Ishikawa (cell line): ENCODE results near the gene TMEM144.

Source experiments
- CEBPB ChIP-seq: IDR thresholded peaks from 2 replicates; pipeline ENCODE4 v1.6.1; 2012
- CREB1 ChIP-seq: IDR thresholded peaks from 2 replicates; pipeline ENCODE4 v1.6.1; 2012; ENCODE audit warnings: low read depth
- EGR1 ChIP-seq: IDR thresholded peaks from 2 replicates; pipeline ENCODE4 v1.6.1; 2012
- EP300 ChIP-seq: IDR thresholded peaks from 2 replicates; pipeline ENCODE4 v1.6.1; 2012; ENCODE audit warnings: borderline replicate concordance
- FOXM1 ChIP-seq: IDR thresholded peaks from 2 replicates; pipeline ENCODE4 v1.6.1; 2012; ENCODE audit warnings: low read depth, borderline replicate concordance
- NFIC ChIP-seq: IDR thresholded peaks from 2 replicates; pipeline ENCODE4 v1.6.1; 2012
- RAD21 ChIP-seq: IDR thresholded peaks from 2 replicates; pipeline ENCODE4 v1.6.1; 2012; ENCODE audit warnings: low read depth
- TAF1 ChIP-seq: IDR thresholded peaks from 2 replicates; pipeline ENCODE4 v1.6.1; 2012; ENCODE audit warnings: low read depth, mild to moderate bottlenecking
- TCF12 ChIP-seq: IDR thresholded peaks from 2 replicates; pipeline ENCODE4 v1.6.1; 2012; ENCODE audit warnings: low read depth
- TEAD4 ChIP-seq: IDR thresholded peaks from 2 replicates; pipeline ENCODE4 v1.6.1; 2012
- YY1 ChIP-seq: IDR thresholded peaks from 2 replicates; pipeline ENCODE4 v1.6.1; 2012; ENCODE audit warnings: low read depth
- ZBTB7A ChIP-seq: IDR thresholded peaks from 2 replicates; pipeline ENCODE4 v1.6.1; 2012; ENCODE audit warnings: low read depth
- TF ChIP-seq, protein P1 (sequence below): IDR thresholded peaks from 2 replicates; pipeline ENCODE4 v1.6.1; 2012
- TF ChIP-seq, protein P2 (sequence below): IDR thresholded peaks from 2 replicates; pipeline ENCODE4 v1.6.1; 2012
- TF ChIP-seq, protein P3 (sequence below): IDR thresholded peaks from 2 replicates; pipeline ENCODE4 v1.6.1; 2012; ENCODE audit warnings: low read depth, mild to moderate bottlenecking

TMEM144 gene

GRCh38 chr4:158181906-158182305, 28.4 kb upstream of the TMEM144 start:
- TF ChIP-seq TCF12 (no peak), TAF1 (no peak), CEBPB (no peak), NFIC (no peak), TEAD4 (no peak), EP300 (no peak), ZBTB7A (no peak), YY1 (no peak), RAD21 (no peak), FOXM1 (no peak), EGR1 (no peak), CREB1 (no peak)
- TF ChIP-seq, protein P1, sequence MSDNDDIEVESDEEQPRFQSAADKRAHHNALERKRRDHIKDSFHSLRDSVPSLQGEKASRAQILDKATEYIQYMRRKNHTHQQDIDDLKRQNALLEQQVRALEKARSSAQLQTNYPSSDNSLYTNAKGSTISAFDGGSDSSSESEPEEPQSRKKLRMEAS, result no peak
- TF ChIP-seq, protein P2, sequence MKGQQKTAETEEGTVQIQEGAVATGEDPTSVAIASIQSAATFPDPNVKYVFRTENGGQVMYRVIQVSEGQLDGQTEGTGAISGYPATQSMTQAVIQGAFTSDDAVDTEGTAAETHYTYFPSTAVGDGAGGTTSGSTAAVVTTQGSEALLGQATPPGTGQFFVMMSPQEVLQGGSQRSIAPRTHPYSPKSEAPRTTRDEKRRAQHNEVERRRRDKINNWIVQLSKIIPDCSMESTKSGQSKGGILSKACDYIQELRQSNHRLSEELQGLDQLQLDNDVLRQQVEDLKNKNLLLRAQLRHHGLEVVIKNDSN, result no peak
- TF ChIP-seq, protein P3, sequence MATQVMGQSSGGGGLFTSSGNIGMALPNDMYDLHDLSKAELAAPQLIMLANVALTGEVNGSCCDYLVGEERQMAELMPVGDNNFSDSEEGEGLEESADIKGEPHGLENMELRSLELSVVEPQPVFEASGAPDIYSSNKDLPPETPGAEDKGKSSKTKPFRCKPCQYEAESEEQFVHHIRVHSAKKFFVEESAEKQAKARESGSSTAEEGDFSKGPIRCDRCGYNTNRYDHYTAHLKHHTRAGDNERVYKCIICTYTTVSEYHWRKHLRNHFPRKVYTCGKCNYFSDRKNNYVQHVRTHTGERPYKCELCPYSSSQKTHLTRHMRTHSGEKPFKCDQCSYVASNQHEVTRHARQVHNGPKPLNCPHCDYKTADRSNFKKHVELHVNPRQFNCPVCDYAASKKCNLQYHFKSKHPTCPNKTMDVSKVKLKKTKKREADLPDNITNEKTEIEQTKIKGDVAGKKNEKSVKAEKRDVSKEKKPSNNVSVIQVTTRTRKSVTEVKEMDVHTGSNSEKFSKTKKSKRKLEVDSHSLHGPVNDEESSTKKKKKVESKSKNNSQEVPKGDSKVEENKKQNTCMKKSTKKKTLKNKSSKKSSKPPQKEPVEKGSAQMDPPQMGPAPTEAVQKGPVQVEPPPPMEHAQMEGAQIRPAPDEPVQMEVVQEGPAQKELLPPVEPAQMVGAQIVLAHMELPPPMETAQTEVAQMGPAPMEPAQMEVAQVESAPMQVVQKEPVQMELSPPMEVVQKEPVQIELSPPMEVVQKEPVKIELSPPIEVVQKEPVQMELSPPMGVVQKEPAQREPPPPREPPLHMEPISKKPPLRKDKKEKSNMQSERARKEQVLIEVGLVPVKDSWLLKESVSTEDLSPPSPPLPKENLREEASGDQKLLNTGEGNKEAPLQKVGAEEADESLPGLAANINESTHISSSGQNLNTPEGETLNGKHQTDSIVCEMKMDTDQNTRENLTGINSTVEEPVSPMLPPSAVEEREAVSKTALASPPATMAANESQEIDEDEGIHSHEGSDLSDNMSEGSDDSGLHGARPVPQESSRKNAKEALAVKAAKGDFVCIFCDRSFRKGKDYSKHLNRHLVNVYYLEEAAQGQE, result no peak

DNA sequence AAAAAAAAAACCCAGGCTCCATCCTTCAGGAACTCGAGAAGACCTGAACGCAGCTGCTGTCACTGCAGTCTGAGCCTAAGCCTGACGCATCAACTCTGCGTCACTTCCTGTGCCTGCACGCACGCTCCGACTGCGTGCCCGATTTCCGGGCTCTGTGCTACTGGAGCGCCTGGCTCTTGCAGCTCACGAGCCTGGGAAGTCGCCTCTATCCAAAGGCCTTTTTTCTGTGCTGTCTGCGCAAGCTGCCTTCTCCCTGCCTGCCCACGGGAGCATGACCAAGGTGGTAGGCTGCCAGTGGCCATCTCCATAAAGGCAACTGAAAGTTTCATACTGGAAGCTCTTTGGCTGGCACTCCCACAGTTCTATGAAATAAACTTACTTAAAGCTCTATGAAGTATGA, 27.6 kb upstream of the TMEM144 start:
- TF ChIP-seq CREB1 (no peak), TCF12 (no peak), CEBPB (no peak), YY1 (no peak), NFIC (no peak), ZBTB7A (no peak), EGR1 (no peak), TAF1 (no peak), FOXM1 (no peak), TEAD4 (no peak), EP300 (no peak), RAD21 (no peak)
- TF ChIP-seq, protein P3, result no peak
- TF ChIP-seq, protein P2, result no peak
- TF ChIP-seq, protein P1, result no peak

DNA sequence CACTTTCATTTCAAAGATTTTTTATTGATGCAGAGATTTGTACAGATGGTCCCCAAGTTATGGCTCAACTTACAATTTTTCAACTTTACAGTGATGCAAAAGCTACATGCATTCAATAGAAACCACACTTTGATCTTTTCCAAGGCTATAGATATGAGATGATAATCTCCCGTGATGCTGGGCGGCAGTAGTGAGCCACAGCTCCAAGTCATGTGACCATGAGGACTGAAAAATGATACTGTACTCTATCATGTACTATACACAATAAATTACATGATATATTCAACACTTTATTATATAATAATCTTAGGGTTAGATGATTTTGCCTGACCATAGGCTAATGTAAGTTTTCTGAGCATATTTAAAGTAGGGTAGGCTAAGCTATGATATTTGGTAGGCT, 23.5 kb upstream of the TMEM144 start:
- TF ChIP-seq, protein P2, result peak; percentile 56; the same call in 1 of the 2 replicates
- no peak for TF ChIP-seq TAF1

- TF ChIP-seq TCF12, result no peak
- TF ChIP-seq CREB1, result no peak
- TF ChIP-seq EGR1, result no peak
These were observed 20.9 kb upstream of the TMEM144 start for GRCh38 chr4:158189422-158189821.

DNA sequence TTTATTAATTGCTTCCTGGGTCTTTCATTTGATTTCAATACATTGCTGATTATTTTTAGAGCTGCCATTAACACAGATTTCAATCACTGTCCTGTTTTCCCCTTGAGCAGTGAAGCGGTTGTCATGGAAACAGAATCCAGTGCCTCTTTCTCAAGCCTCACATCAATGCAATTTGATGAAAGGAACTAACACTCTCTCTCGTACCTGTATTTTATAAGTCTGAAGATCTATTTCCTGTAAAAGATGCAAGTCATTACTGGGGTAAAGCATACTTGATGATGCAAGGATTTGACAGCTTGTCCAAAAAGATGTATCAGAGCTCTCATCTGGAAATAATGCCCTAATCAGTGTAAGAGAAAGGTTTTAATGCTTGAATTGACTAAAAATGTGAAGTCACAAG, 19.6 kb upstream of the TMEM144 start:
- TF ChIP-seq, protein P1, result no peak
- TF ChIP-seq, protein P3, result no peak
- no peak for TF ChIP-seq FOXM1
- TF ChIP-seq CEBPB, result no peak
- TF ChIP-seq, protein P2, result no peak
- no peak for TF ChIP-seq ZBTB7A
